SK-N-SH (cell line): ENCODE measurements around the gene WIF1. TPM values are rescaled to one million over a fixed set of nuclear protein-coding genes. Genes with fewer than 3 reads are reported as not detected.

Experiments
- CTCF ChIA-PET: fragments of 300-600, 350-600 bp; formaldehyde crosslinking; extraction: SDS; loops from one replicate; lab custom pipeline; 2021; lab: Yijun Ruan, JAX
- POLR2A ChIA-PET: fragments of 350-600 bp; sonication (Branson Sonifier 250); formaldehyde crosslinking; extraction: SDS; loops from one replicate; lab custom pipeline; 2020; ENCODE audit warnings: antibody characterized with exemption, inconsistent platforms; lab: Yijun Ruan, JAX
- DNase-seq: peaks from one replicate; pipeline ENCODE4 v3.0.0; 2012
- H2AFZ ChIP-seq: fragments of 200-600 bp; sonication (generic); 2 replicates; pipeline ENCODE4 v1.8.1; 2016; ENCODE audit warnings: antibody characterized with exemption, mild to moderate bottlenecking, low read depth
- H3F3A ChIP-seq: fragments of 200-600 bp; sonication (generic); replicated peaks from 2 replicates; pipeline ENCODE3; 2016; ENCODE audit warnings: antibody characterized with exemption, mild to moderate bottlenecking; ENCODE audit not compliant: insufficient read depth
- H3K27ac ChIP-seq, 2 experiments: fragments of 200-500 bp in 1 of 2; fragments of 200-600 bp in 1 of 2; sonication (Bioruptor generic) in 1 of 2; sonication (generic), shearing (Covaris generic) in 1 of 2; 2 replicates each; pipeline versions ENCODE4 v1.5.1 to v1.6.1; 2014 to 2016; ENCODE audit warnings: low read depth in 2 of 2, inconsistent platforms in 1 of 2, low read length in 1 of 2, mild to moderate bottlenecking in 1 of 2, mixed read lengths in 1 of 2
- H3K27me3 ChIP-seq: fragments of 200-600 bp; sonication (generic), shearing (Covaris generic); 2 replicates; pipeline ENCODE4 v1.6.1; 2016; ENCODE audit warnings: mixed run types; ENCODE audit not compliant: insufficient read depth
- H3K36me3 ChIP-seq, 2 experiments: fragments of 200-500 bp in 1 of 2; fragments of 200-600 bp in 1 of 2; sonication (Bioruptor generic) in 1 of 2; sonication (generic) in 1 of 2; replicated peaks in 1 of 2; 2 replicates each; pipeline versions ENCODE3 to v1.5.1; 2014 to 2016; ENCODE audit warnings: low read length in 1 of 2, mild to moderate bottlenecking in 1 of 2; ENCODE audit not compliant: insufficient read depth in 2 of 2, control insufficient read depth in 1 of 2
- H3K4me1 ChIP-seq, 2 experiments: fragments of 200-500 bp in 1 of 2; fragments of 200-600 bp in 1 of 2; sonication (Bioruptor generic) in 1 of 2; sonication (generic), shearing (Covaris generic) in 1 of 2; 2 replicates each; pipeline versions ENCODE4 v1.5.1 to v1.6.1; 2014 to 2016; ENCODE audit warnings: low read depth in 1 of 2, low read length in 1 of 2, mixed run types in 1 of 2; ENCODE audit not compliant: insufficient read depth in 2 of 2, control insufficient read depth in 1 of 2
- H3K4me2 ChIP-seq: fragments of 200-600 bp; sonication (generic), shearing (Covaris generic); 2 replicates; pipeline ENCODE4 v1.6.1; 2017; ENCODE audit warnings: mixed run types
- H3K4me3 ChIP-seq, 2 experiments: fragments of 200-500 bp in 1 of 2; fragments of 200-600 bp in 1 of 2; sonication (Bioruptor generic) in 1 of 2; sonication (generic), shearing (Covaris generic) in 1 of 2; 2 replicates each; pipeline versions ENCODE4 v1.5.1 to v1.8.1; 2014 to 2016; ENCODE audit warnings: low read depth in 2 of 2, inconsistent platforms in 1 of 2, low read length in 1 of 2, mild to moderate bottlenecking in 1 of 2, mixed read lengths in 1 of 2, moderate library complexity in 1 of 2
- H3K79me2 ChIP-seq: fragments of 200-600 bp; sonication (generic); 2 replicates; pipeline ENCODE4 v1.8.1; 2017; ENCODE audit warnings: mild to moderate bottlenecking; ENCODE audit not compliant: insufficient read depth
- H3K9ac ChIP-seq: fragments of 200-600 bp; sonication (generic); 2 replicates; pipeline ENCODE4 v1.6.1; 2017; ENCODE audit warnings: mixed run types
- H3K9me2 ChIP-seq: fragments of 200-600 bp; sonication (generic); 2 replicates; pipeline ENCODE4 v1.6.1; 2017; ENCODE audit warnings: mixed run types
- H3K9me3 ChIP-seq: fragments of 200-600 bp; sonication (generic); 2 replicates; pipeline ENCODE4 v1.6.1; 2017; ENCODE audit warnings: mixed run types, mild to moderate bottlenecking, moderate library complexity
- H4K20me1 ChIP-seq: fragments of 200-600 bp; sonication (generic); 2 replicates; pipeline ENCODE4 v1.6.1; 2017; ENCODE audit warnings: mild to moderate bottlenecking, mixed run types; ENCODE audit not compliant: insufficient read depth
- CHD2 ChIP-seq: fragments of 150-350 bp; IDR thresholded peaks from 2 replicates; pipeline ENCODE4 v1.6.1; 2018; ENCODE audit warnings: low read length; ENCODE audit not compliant: partially characterized antibody
- CTCF ChIP-seq: fragments of 200-600 bp; sonication (generic); IDR thresholded peaks from 2 replicates; pipeline ENCODE4 v1.6.1; 2017; ENCODE audit warnings: antibody characterized with exemption, mild to moderate bottlenecking, moderate library complexity
- ELF1 ChIP-seq: IDR thresholded peaks from 2 replicates; pipeline ENCODE4 v1.4.0; 2012
- EP300 ChIP-seq, 2 experiments: IDR thresholded peaks; 2 replicates each; pipeline versions ENCODE4 v1.4.0 to v1.6.1; 2012; ENCODE audit warnings: borderline replicate concordance in 1 of 2, low read depth in 1 of 2, low read length in 1 of 2
- FOXJ3 ChIP-seq: sonication (generic); formaldehyde crosslinking; IDR thresholded peaks from 2 replicates; pipeline ENCODE4 v1.5.1; 2020; ENCODE audit warnings: mild to moderate bottlenecking, missing genetic modification reagents
- GABPA ChIP-seq: IDR thresholded peaks from 2 replicates; pipeline ENCODE4 v1.4.0; 2012; ENCODE audit warnings: low read depth, mild to moderate bottlenecking
- GATA2 ChIP-seq: sonication (generic); formaldehyde crosslinking; IDR thresholded peaks from 2 replicates; pipeline ENCODE4 v1.5.0; 2020; ENCODE audit warnings: mild to moderate bottlenecking, missing genetic modification reagents
- MEF2A ChIP-seq: IDR thresholded peaks from 2 replicates; pipeline ENCODE4 v1.4.0; 2012; ENCODE audit warnings: low read depth, borderline replicate concordance
- MXI1 ChIP-seq: IDR thresholded peaks from 2 replicates; pipeline ENCODE4 v1.6.1; 2012; ENCODE audit warnings: mild to moderate bottlenecking, low read depth, low read length, improper control_type of control experiment
- NFIC ChIP-seq: IDR thresholded peaks from 2 replicates; pipeline ENCODE4 v1.4.0; 2012; ENCODE audit warnings: borderline replicate concordance
- NRF1 ChIP-seq: IDR thresholded peaks from 2 replicates; pipeline ENCODE4 v1.6.1; 2012; ENCODE audit warnings: low read depth, mild to moderate bottlenecking, low read length
- PBX3 ChIP-seq: IDR thresholded peaks from 2 replicates; pipeline ENCODE4; 2012
- POLR2AphosphoS5 ChIP-seq: IDR thresholded peaks from 2 replicates; pipeline ENCODE4 v1.6.1; 2012; ENCODE audit warnings: low read depth, low read length
- SIN3A ChIP-seq: IDR thresholded peaks from 2 replicates; pipeline ENCODE4 v1.6.1; 2012; ENCODE audit warnings: low read depth, mild to moderate bottlenecking, low read length, moderate library complexity, borderline replicate concordance
- SMC3 ChIP-seq: IDR thresholded peaks from 2 replicates; pipeline ENCODE4 v1.6.1; 2012; ENCODE audit warnings: low read depth, low read length, improper control_type of control experiment
- TAF1 ChIP-seq: IDR thresholded peaks from 2 replicates; pipeline ENCODE4 v1.6.1; 2012; ENCODE audit warnings: low read depth, mild to moderate bottlenecking, low read length, moderate library complexity, borderline replicate concordance
- TCF12 ChIP-seq: IDR thresholded peaks from 2 replicates; pipeline ENCODE4 v1.4.0; 2012
- TEAD4 ChIP-seq: IDR thresholded peaks from 2 replicates; pipeline ENCODE4 v1.4.0; 2012; ENCODE audit warnings: mild to moderate bottlenecking, borderline replicate concordance; ENCODE audit not compliant: insufficient read depth
- WGBS: methylation state at CpG from one replicate; pipeline ENCODE4 v1.1.6; 2017; ENCODE audit warnings: low lambda C conversion rate; 5-methylcytosine and 5-hydroxymethylcytosine counted together
- polyA plus RNA-seq, 3 experiments: library from polyadenylated mRNA; depleted of rRNA; stranded (reverse); fragments of >200 nt; gene quantifications; 2 replicates each; pipeline ENCODE4 v1.2.3, GENCODE V29; 2012

WIF1 gene
- polyA plus RNA-seq, 1 of the 3 experiments (the other 2 are of a cell fraction) = not detected

- TF ChIP-seq POLR2AphosphoS5 = no peak
Observed at GRCh38 chr12:65016881-65017650, 104.0 kb downstream of the WIF1 start (continued).

- H3K4me1 ChIP-seq = no peaks in the 10 kb centered on the region
- H3K9ac ChIP-seq = no peak overlapping the region
- no peaks in the 10 kb centered on the region for H3K9me2 ChIP-seq
- no peaks in the 10 kb centered on the region for H3K9me3 ChIP-seq
- no peaks in the 10 kb centered on the region for H3K36me3 ChIP-seq
- H3F3A ChIP-seq = no peaks in the 10 kb centered on the region
- no peaks in the 10 kb centered on the region for H4K20me1 ChIP-seq
- ChIA-PET CTCF (interaction anchor here (1.2 kb wide), 1 partner anchor 27 kb away, joined by 3 read pairs; no protein-coding TSS in a partner anchor), POLR2A (no interaction called here)
- H3K4me2 ChIP-seq = no peak overlapping the region
- no peak for TF ChIP-seq TEAD4
- TF ChIP-seq TAF1 = no peak
- TF ChIP-seq CHD2 = no peak
- TF ChIP-seq ELF1 = no peak
- no peak for TF ChIP-seq SIN3A
- no peak for TF ChIP-seq POLR2AphosphoS5
- TF ChIP-seq TCF12 = no peak
- H3K27me3 ChIP-seq = no peaks in the 10 kb centered on the region; the same call in 1 of the 2 replicates
- H3K79me2 ChIP-seq = no peaks in the 10 kb centered on the region
- no peak for DNase-seq
- H2AFZ ChIP-seq = no peak overlapping the region
- H3K4me3 ChIP-seq = no peak overlapping the region
- no peak overlapping the region for H3K27ac ChIP-seq
- 10% methylated on average over 6 of the region's 6 CpGs for WGBS
Observed at GRCh38 chr12:65015850-65016249, 105.3 kb downstream of the WIF1 start.

GRCh38 chr12:65014504-65015271 lies 106.4 kb downstream of the WIF1 start:
- no peak overlapping the region for H2AFZ ChIP-seq
- no peaks in the 10 kb centered on the region for H3K4me1 ChIP-seq
- H3K9me3 ChIP-seq = no peaks in the 10 kb centered on the region
- no peak overlapping the region for H3K4me2 ChIP-seq
- H3F3A ChIP-seq = no peaks in the 10 kb centered on the region
- WGBS = 12% methylated on average over 9 of the region's 9 CpGs
- H3K27ac ChIP-seq = no peak overlapping the region
- no peak overlapping the region for H3K9ac ChIP-seq
- ChIA-PET CTCF (interaction anchor here (0.6 to 1.2 kb wide), 2 partner anchors 25 to 83 kb away, joined by 3 read pairs; no protein-coding TSS in a partner anchor), POLR2A (no interaction called here)
- no peak for DNase-seq
- H3K27me3 ChIP-seq = no peaks in the 10 kb centered on the region; the same call in 1 of the 2 replicates
- no peak overlapping the region for H3K4me3 ChIP-seq
- no peaks in the 10 kb centered on the region for H3K9me2 ChIP-seq
- H3K36me3 ChIP-seq = no peaks in the 10 kb centered on the region
- H4K20me1 ChIP-seq = no peaks in the 10 kb centered on the region
- H3K79me2 ChIP-seq = no peaks in the 10 kb centered on the region
- TF ChIP-seq TCF12 = no peak
- TF ChIP-seq SIN3A = no peak
- no peak for TF ChIP-seq MXI1
- no peak for TF ChIP-seq NFIC
- no peak for TF ChIP-seq MEF2A
- no peak for TF ChIP-seq GATA2
- no peak for TF ChIP-seq EP300 (IDR thresholded peaks at IDR 0.05; ENCODE audit: borderline replicate concordance in 1 of 2, low read depth in 1 of 2, low read length in 1 of 2)
- TF ChIP-seq FOXJ3 = no peak
- no peak for TF ChIP-seq PBX3
- no peak for TF ChIP-seq ELF1
- TF ChIP-seq CHD2 = no peak
- TF ChIP-seq GABPA = no peak
- TF ChIP-seq NRF1 = no peak
- no peak for TF ChIP-seq SMC3
- no peak for TF ChIP-seq CTCF
